IMR-90 (cell line): ENCODE results near the gene GAS2L2. TPM values are rescaled to one million over a fixed set of nuclear protein-coding genes. Genes with fewer than 3 reads are reported as not detected.
A peak's percentile ranks its signal among the peaks of the same experiment; 100 is the strongest.

Source experiments
- ATAC-seq: fragments of 200-7000 bp; cut with Tn5 transposase; 2 replicates; pipeline ENCODE4 v1.9.1; 2020; ENCODE audit warnings: low read depth, mild to moderate bottlenecking, moderate library complexity
- BruUV-seq: library from RNA; stranded (reverse); fragments of 400-500 nt; replicated peaks from 2 replicates; lab custom pipeline; 2021; lab: Mats Ljungman, UMichigan
- CTCF ChIA-PET: fragments of 300-600 bp; formaldehyde crosslinking; extraction: SDS; loops from one replicate; lab custom pipeline; 2021; ENCODE audit warnings: antibody characterized with exemption; lab: Yijun Ruan, JAX
- POLR2A ChIA-PET: fragments of 300-600 bp; sonication (Branson Sonifier 250); formaldehyde crosslinking; loops from one replicate; lab custom pipeline; 2022; ENCODE audit warnings: antibody characterized with exemption; ENCODE audit not compliant: unreplicated experiment; lab: Charles Lee
- DNase-seq: peaks from one replicate; pipeline ENCODE4 v3.0.0; 2013
- H2AFZ ChIP-seq: replicated peaks from 2 replicates; pipeline ENCODE3; 2013; ENCODE audit warnings: low read length, mild to moderate bottlenecking; ENCODE audit not compliant: poor library complexity
- H2AK5ac ChIP-seq: 2 replicates; pipeline ENCODE4 v1.6.1; 2013; ENCODE audit warnings: low read depth, low read length, inconsistent platforms
- H2AK9ac ChIP-seq: replicated peaks from 2 replicates; pipeline ENCODE3; 2013; ENCODE audit warnings: mild to moderate bottlenecking, low read depth, low read length, moderate library complexity; ENCODE audit not compliant: poor library complexity
- H2BK120ac ChIP-seq: 2 replicates; pipeline ENCODE4 v1.6.1; 2013; ENCODE audit warnings: low read depth, low read length, inconsistent platforms
- H2BK15ac ChIP-seq: 3 replicates; pipeline ENCODE4 v1.6.1; 2013; ENCODE audit warnings: low read depth, low read length, inconsistent platforms
- H2BK20ac ChIP-seq: 2 replicates; pipeline ENCODE4 v1.6.1; 2013; ENCODE audit warnings: low read depth, mild to moderate bottlenecking, inconsistent platforms, low read length, moderate library complexity
- H2BK5ac ChIP-seq: 2 replicates; pipeline ENCODE4 v1.6.1; 2013; ENCODE audit warnings: mild to moderate bottlenecking, low read depth, low read length, inconsistent platforms; ENCODE audit not compliant: poor library complexity, severe bottlenecking
- H3K14ac ChIP-seq: replicated peaks from 2 replicates; pipeline ENCODE4 v1.6.1; 2013; ENCODE audit warnings: low read depth, low read length, inconsistent platforms
- H3K18ac ChIP-seq: 2 replicates; pipeline ENCODE4 v1.6.1; 2013; ENCODE audit warnings: low read depth, low read length, control low read depth
- H3K23ac ChIP-seq: 2 replicates; pipeline ENCODE4 v1.6.1; 2013; ENCODE audit warnings: low read depth, low read length, inconsistent platforms
- H3K27ac ChIP-seq: 2 replicates; pipeline ENCODE4 v1.5.1; 2013; ENCODE audit warnings: mild to moderate bottlenecking, control low read depth, low read length; ENCODE audit not compliant: insufficient read depth
- H3K27me3 ChIP-seq: 2 replicates; pipeline ENCODE4 v1.6.1; 2013; ENCODE audit warnings: low read length; ENCODE audit not compliant: control insufficient read depth, insufficient read depth
- H3K36me3 ChIP-seq: 2 replicates; pipeline ENCODE4 v1.6.1; 2013; ENCODE audit warnings: low read length, mixed read lengths; ENCODE audit not compliant: control insufficient read depth, insufficient read depth
- H3K4ac ChIP-seq: 2 replicates; pipeline ENCODE4 v1.6.1; 2013; ENCODE audit warnings: low read depth, low read length, inconsistent platforms
- H3K4me1 ChIP-seq: 2 replicates; pipeline ENCODE4 v1.6.1; 2013; ENCODE audit warnings: low read length, mixed read lengths; ENCODE audit not compliant: control insufficient read depth, insufficient read depth
- H3K4me2 ChIP-seq: 2 replicates; pipeline ENCODE4 v1.6.1; 2013; ENCODE audit warnings: low read depth, mild to moderate bottlenecking, control low read depth, low read length, moderate library complexity
- H3K4me3 ChIP-seq: 2 replicates; pipeline ENCODE4 v1.5.1; 2013; ENCODE audit warnings: low read depth, mild to moderate bottlenecking, control low read depth, low read length, moderate library complexity; ENCODE audit not compliant: insufficient read depth
- H3K56ac ChIP-seq: 2 replicates; pipeline ENCODE4 v1.6.1; 2013; ENCODE audit warnings: low read length, inconsistent platforms; ENCODE audit not compliant: insufficient read depth; ENCODE audit errors: extremely low read depth
- H3K79me1 ChIP-seq, 2 experiments: 2 replicates each; pipeline ENCODE4 v1.6.1; 2013; ENCODE audit warnings: low read length in 2 of 2, inconsistent platforms in 1 of 2, low read depth in 1 of 2
- H3K9ac ChIP-seq: 2 replicates; pipeline ENCODE4 v1.6.1; 2013; ENCODE audit warnings: low read depth, low read length, control low read depth
- H3K9me1 ChIP-seq: 2 replicates; pipeline ENCODE4 v1.6.1; 2013; ENCODE audit warnings: low read length, inconsistent platforms; ENCODE audit not compliant: insufficient read depth
- H3K9me3 ChIP-seq: 2 replicates; pipeline ENCODE4 v1.6.1; 2013; ENCODE audit warnings: low read length; ENCODE audit not compliant: control insufficient read depth, insufficient read depth
- H4K20me1 ChIP-seq: 2 replicates; pipeline ENCODE4 v1.6.1; 2013; ENCODE audit warnings: low read length, inconsistent platforms; ENCODE audit not compliant: insufficient read depth
- H4K5ac ChIP-seq: 2 replicates; pipeline ENCODE4 v1.6.1; 2013; ENCODE audit warnings: mild to moderate bottlenecking, low read depth, low read length, control low read depth
- H4K8ac ChIP-seq, 2 experiments: 2 replicates each; pipeline ENCODE4 v1.6.1; 2013; ENCODE audit warnings: low read depth in 2 of 2, low read length in 2 of 2, control low read depth in 1 of 2, inconsistent platforms in 1 of 2
- H4K91ac ChIP-seq: 2 replicates; pipeline ENCODE4 v1.6.1; 2013; ENCODE audit warnings: low read depth, low read length, inconsistent platforms; ENCODE audit not compliant: insufficient read depth
- BHLHE40 ChIP-seq: fragments of 150-350 bp; IDR thresholded peaks from 2 replicates; pipeline ENCODE4 v1.6.1; 2016; ENCODE audit warnings: mild to moderate bottlenecking, low read depth, low read length
- CEBPB ChIP-seq: IDR thresholded peaks from 2 replicates; pipeline ENCODE4 v1.6.1; 2012; ENCODE audit warnings: low read depth, low read length, improper control_type of control experiment
- CHD1 ChIP-seq: IDR thresholded peaks from 2 replicates; pipeline ENCODE4 v1.6.1; 2012; ENCODE audit warnings: low read depth, low read length, improper control_type of control experiment
- CTCF ChIP-seq: conservative IDR thresholded peaks from 2 replicates; pipeline ENCODE4 v1.5.1; 2012; ENCODE audit warnings: mild to moderate bottlenecking, low read depth, low read length, improper control_type of control experiment
- FOS ChIP-seq: fragments of 150-350 bp; IDR thresholded peaks from 2 replicates; pipeline ENCODE4 v1.6.1; 2016; ENCODE audit warnings: low read depth, low read length
- MAFK ChIP-seq: IDR thresholded peaks from 2 replicates; pipeline ENCODE4 v1.6.1; 2012; ENCODE audit warnings: low read depth, low read length, improper control_type of control experiment
- MAZ ChIP-seq: IDR thresholded peaks from 2 replicates; pipeline ENCODE4 v1.6.1; 2012; ENCODE audit warnings: low read depth, mild to moderate bottlenecking, low read length, improper control_type of control experiment, moderate library complexity, borderline replicate concordance
- MXI1 ChIP-seq: IDR thresholded peaks from 2 replicates; pipeline ENCODE4 v1.6.1; 2012; ENCODE audit warnings: low read depth, mild to moderate bottlenecking, low read length, moderate library complexity, borderline replicate concordance
- NFE2L2 ChIP-seq: fragments of 150-350 bp; IDR thresholded peaks from 2 replicates; pipeline ENCODE4 v1.6.1; 2016; ENCODE audit warnings: low read depth, mild to moderate bottlenecking, low read length
- POLR2A ChIP-seq: IDR thresholded peaks from 2 replicates; pipeline ENCODE4 v1.6.1; 2012; ENCODE audit warnings: mild to moderate bottlenecking, low read depth, low read length
- RAD21 ChIP-seq: IDR thresholded peaks from 2 replicates; pipeline ENCODE4 v1.6.1; 2012; ENCODE audit warnings: low read length, improper control_type of control experiment
- RCOR1 ChIP-seq: IDR thresholded peaks from 2 replicates; pipeline ENCODE4 v1.6.1; 2012; ENCODE audit warnings: mild to moderate bottlenecking, low read length, improper control_type of control experiment; ENCODE audit not compliant: insufficient replicate concordance
- RFX5 ChIP-seq: IDR thresholded peaks from 2 replicates; pipeline ENCODE4 v1.8.0; 2012; ENCODE audit warnings: low read depth, mild to moderate bottlenecking, low read length, moderate library complexity
- SMC3 ChIP-seq: fragments of 150-350 bp; IDR thresholded peaks from 2 replicates; pipeline ENCODE4 v1.6.1; 2016; ENCODE audit warnings: low read depth, mild to moderate bottlenecking, antibody characterized with exemption, low read length, moderate library complexity
- USF2 ChIP-seq: fragments of 150-350 bp; IDR thresholded peaks from 2 replicates; pipeline ENCODE4 v1.6.1; 2017; ENCODE audit warnings: mild to moderate bottlenecking, antibody characterized with exemption, low read length, low read depth
- WGBS, 2 experiments: methylation state at CpG; one replicate each; pipeline versions ENCODE4 v1.1.5 to v1.1.7; 2013; ENCODE audit warnings: missing lambda C conversion rate in 2 of 2; ENCODE audit not compliant: insufficient read length in 1 of 2; ENCODE audit errors: extremely low coverage in 2 of 2; 5-methylcytosine and 5-hydroxymethylcytosine counted together
- dilution Hi-C: fragments of 300-500 bp; cut with HindIII; formaldehyde crosslinking; loops from one replicate; pipeline ENCODE4 v1.14.3; 2018; ENCODE audit warnings: low sequenced_read_pairs; ENCODE audit not compliant: unreplicated experiment
- in situ Hi-C: fragments of 300-500 bp; cut with MboI; formaldehyde crosslinking; loops from 3 replicates; pipeline ENCODE4 v1.14.3; 2019; ENCODE audit warnings: low sequenced_read_pairs, inconsistent platforms, mixed read lengths
- intact Hi-C: fragments of 100-400 bp; cut with micrococcal nuclease; formaldehyde crosslinking; loops from 2 replicates; pipeline ENCODE4 v1.10.0; 2022
- polyA plus RNA-seq, 3 experiments: library from polyadenylated mRNA; depleted of rRNA; stranded (reverse); fragments of >200 nt; gene quantifications; 2 replicates each; pipeline ENCODE4 v1.2.3, GENCODE V29; 2012; ENCODE audit warnings: low replicate concordance in 1 of 3
- total RNA-seq: library from RNA; depleted of rRNA; stranded (reverse); fragments of >200 nt; gene quantifications from 2 replicates; pipeline ENCODE4 v1.2.3, GENCODE V29; 2012
- TF ChIP-seq, protein P1 (sequence below): fragments of 150-350 bp; IDR thresholded peaks from 2 replicates; pipeline ENCODE4 v1.6.1; 2016; ENCODE audit warnings: low read depth, mild to moderate bottlenecking, low read length, moderate library complexity, borderline replicate concordance

Gene GAS2L2
- total and polyA plus RNA-seq, 2 of the 4 experiments (the other 2 are of a cell fraction): 0.02 TPM; not detected in 1

- no peak overlapping the region for H4K91ac ChIP-seq
- H3K4me3 ChIP-seq: no peak overlapping the region
- no peak overlapping the region for H2BK5ac ChIP-seq
- H2BK20ac ChIP-seq: no peak overlapping the region
- H3K23ac ChIP-seq: no peak overlapping the region
- H3K4ac ChIP-seq: no peak overlapping the region; the same call in 1 of the 2 replicates
- no peak for DNase-seq
- ATAC-seq: no peak
- H2BK15ac ChIP-seq: no peak overlapping the region; the same call in 2 of the 3 replicates
- H2AK9ac ChIP-seq: peak overlapping the region; percentile 56
- no peak overlapping the region for H4K5ac ChIP-seq
- H4K8ac ChIP-seq: no peak overlapping the region
- H4K20me1 ChIP-seq: no peaks in the 10 kb centered on the region; the same call in 1 of the 2 replicates
- no TSS peak for BruUV-seq
- no peak overlapping the region for H3K56ac ChIP-seq
- H2AFZ ChIP-seq: peak overlapping the region; percentile 3
- CTCF ChIA-PET: interaction anchor here (1.6 kb wide), 1 partner anchor 21 kb away, joined by 5 read pairs; no protein-coding TSS in a partner anchor
- WGBS, 2 experiments: 100% methylated on average over 1 of the region's 2 CpGs; no CpG with 5 or more reads in 1 of the 2 experiments
- no peak overlapping the region for H3K18ac ChIP-seq
- peaks cover 17% of the 10 kb centered on the region for H3K9me1 ChIP-seq
- H3K14ac ChIP-seq: no peak overlapping the region
- POLR2A ChIA-PET: no interaction called here
- peaks cover 16% of the 10 kb centered on the region for H3K27me3 ChIP-seq
- no peak overlapping the region for H3K9ac ChIP-seq
- intact Hi-C loops: no loop called here
- H3K9me3 ChIP-seq: no peaks in the 10 kb centered on the region
- peaks cover 27% of the 10 kb centered on the region for H3K4me1 ChIP-seq
- H3K27ac ChIP-seq: no peak overlapping the region
- H2BK120ac ChIP-seq: no peak overlapping the region
- no peaks in the 10 kb centered on the region for H3K79me1 ChIP-seq
- dilution Hi-C loops: no loop called here
- peak overlapping the region; percentile 43; the same call in 1 of the 2 replicates for H2AK5ac ChIP-seq
- no peaks in the 10 kb centered on the region for H3K36me3 ChIP-seq
- H3K4me2 ChIP-seq: no peak overlapping the region
- no peak for TF ChIP-seq FOS
- TF ChIP-seq BHLHE40: no peak
- TF ChIP-seq RFX5: no peak
- no peak for TF ChIP-seq RCOR1
- no peak for TF ChIP-seq POLR2A
- no peak for TF ChIP-seq RAD21
- no peak for TF ChIP-seq NFE2L2
- TF ChIP-seq MAFK: no peak
- no peak for TF ChIP-seq MAZ
- TF ChIP-seq CEBPB: no peak
- TF ChIP-seq MXI1: no peak
- TF ChIP-seq SMC3: no peak
- TF ChIP-seq, protein P1, sequence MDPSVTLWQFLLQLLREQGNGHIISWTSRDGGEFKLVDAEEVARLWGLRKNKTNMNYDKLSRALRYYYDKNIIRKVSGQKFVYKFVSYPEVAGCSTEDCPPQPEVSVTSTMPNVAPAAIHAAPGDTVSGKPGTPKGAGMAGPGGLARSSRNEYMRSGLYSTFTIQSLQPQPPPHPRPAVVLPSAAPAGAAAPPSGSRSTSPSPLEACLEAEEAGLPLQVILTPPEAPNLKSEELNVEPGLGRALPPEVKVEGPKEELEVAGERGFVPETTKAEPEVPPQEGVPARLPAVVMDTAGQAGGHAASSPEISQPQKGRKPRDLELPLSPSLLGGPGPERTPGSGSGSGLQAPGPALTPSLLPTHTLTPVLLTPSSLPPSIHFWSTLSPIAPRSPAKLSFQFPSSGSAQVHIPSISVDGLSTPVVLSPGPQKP: no peak
- TF ChIP-seq CTCF: no peak
- TF ChIP-seq CHD1: no peak
- no peak for TF ChIP-seq USF2
- in situ Hi-C loops: no loop called here
These were observed 31.9 kb upstream of the GAS2L2 start for GRCh38 chr17:35784895-35785294.
